IMR-90 (cell line): ENCODE data around the gene SLC2A6. TPM values are rescaled to one million over a fixed set of nuclear protein-coding genes. Genes with fewer than 3 reads are reported as not detected.

Source experiments
- ATAC-seq: fragments of 200-7000 bp; cut with Tn5 transposase; 2 replicates; pipeline ENCODE4 v1.9.1; 2020; ENCODE audit warnings: low read depth, mild to moderate bottlenecking, moderate library complexity
- BruUV-seq: library from RNA; stranded (reverse); fragments of 400-500 nt; replicated peaks from 2 replicates; lab custom pipeline; 2021; lab: Mats Ljungman, UMichigan
- CTCF ChIA-PET: fragments of 300-600 bp; formaldehyde crosslinking; extraction: SDS; loops from one replicate; lab custom pipeline; 2021; ENCODE audit warnings: antibody characterized with exemption; lab: Yijun Ruan, JAX
- POLR2A ChIA-PET: fragments of 300-600 bp; sonication (Branson Sonifier 250); formaldehyde crosslinking; loops from one replicate; lab custom pipeline; 2022; ENCODE audit warnings: antibody characterized with exemption; ENCODE audit not compliant: unreplicated experiment; lab: Charles Lee
- DNase-seq: peaks from one replicate; pipeline ENCODE4 v3.0.0; 2013
- H2AFZ ChIP-seq: replicated peaks from 2 replicates; pipeline ENCODE3; 2013; ENCODE audit warnings: low read length, mild to moderate bottlenecking; ENCODE audit not compliant: poor library complexity
- H2AK5ac ChIP-seq: 2 replicates; pipeline ENCODE4 v1.6.1; 2013; ENCODE audit warnings: low read depth, low read length, inconsistent platforms
- H2AK9ac ChIP-seq: replicated peaks from 2 replicates; pipeline ENCODE3; 2013; ENCODE audit warnings: mild to moderate bottlenecking, low read depth, low read length, moderate library complexity; ENCODE audit not compliant: poor library complexity
- H2BK120ac ChIP-seq: 2 replicates; pipeline ENCODE4 v1.6.1; 2013; ENCODE audit warnings: low read depth, low read length, inconsistent platforms
- H2BK15ac ChIP-seq: 3 replicates; pipeline ENCODE4 v1.6.1; 2013; ENCODE audit warnings: low read depth, low read length, inconsistent platforms
- H2BK20ac ChIP-seq: 2 replicates; pipeline ENCODE4 v1.6.1; 2013; ENCODE audit warnings: low read depth, mild to moderate bottlenecking, inconsistent platforms, low read length, moderate library complexity
- H2BK5ac ChIP-seq: 2 replicates; pipeline ENCODE4 v1.6.1; 2013; ENCODE audit warnings: mild to moderate bottlenecking, low read depth, low read length, inconsistent platforms; ENCODE audit not compliant: poor library complexity, severe bottlenecking
- H3K14ac ChIP-seq: replicated peaks from 2 replicates; pipeline ENCODE4 v1.6.1; 2013; ENCODE audit warnings: low read depth, low read length, inconsistent platforms
- H3K18ac ChIP-seq: 2 replicates; pipeline ENCODE4 v1.6.1; 2013; ENCODE audit warnings: low read depth, low read length, control low read depth
- H3K23ac ChIP-seq: 2 replicates; pipeline ENCODE4 v1.6.1; 2013; ENCODE audit warnings: low read depth, low read length, inconsistent platforms
- H3K27ac ChIP-seq: 2 replicates; pipeline ENCODE4 v1.5.1; 2013; ENCODE audit warnings: mild to moderate bottlenecking, control low read depth, low read length; ENCODE audit not compliant: insufficient read depth
- H3K27me3 ChIP-seq: 2 replicates; pipeline ENCODE4 v1.6.1; 2013; ENCODE audit warnings: low read length; ENCODE audit not compliant: control insufficient read depth, insufficient read depth
- H3K36me3 ChIP-seq: 2 replicates; pipeline ENCODE4 v1.6.1; 2013; ENCODE audit warnings: low read length, mixed read lengths; ENCODE audit not compliant: control insufficient read depth, insufficient read depth
- H3K4ac ChIP-seq: 2 replicates; pipeline ENCODE4 v1.6.1; 2013; ENCODE audit warnings: low read depth, low read length, inconsistent platforms
- H3K4me1 ChIP-seq: 2 replicates; pipeline ENCODE4 v1.6.1; 2013; ENCODE audit warnings: low read length, mixed read lengths; ENCODE audit not compliant: control insufficient read depth, insufficient read depth
- H3K4me2 ChIP-seq: 2 replicates; pipeline ENCODE4 v1.6.1; 2013; ENCODE audit warnings: low read depth, mild to moderate bottlenecking, control low read depth, low read length, moderate library complexity
- H3K4me3 ChIP-seq: 2 replicates; pipeline ENCODE4 v1.5.1; 2013; ENCODE audit warnings: low read depth, mild to moderate bottlenecking, control low read depth, low read length, moderate library complexity; ENCODE audit not compliant: insufficient read depth
- H3K56ac ChIP-seq: 2 replicates; pipeline ENCODE4 v1.6.1; 2013; ENCODE audit warnings: low read length, inconsistent platforms; ENCODE audit not compliant: insufficient read depth; ENCODE audit errors: extremely low read depth
- H3K79me1 ChIP-seq, 2 experiments: 2 replicates each; pipeline ENCODE4 v1.6.1; 2013; ENCODE audit warnings: low read length in 2 of 2, inconsistent platforms in 1 of 2, low read depth in 1 of 2
- H3K9ac ChIP-seq: 2 replicates; pipeline ENCODE4 v1.6.1; 2013; ENCODE audit warnings: low read depth, low read length, control low read depth
- H3K9me1 ChIP-seq: 2 replicates; pipeline ENCODE4 v1.6.1; 2013; ENCODE audit warnings: low read length, inconsistent platforms; ENCODE audit not compliant: insufficient read depth
- H3K9me3 ChIP-seq: 2 replicates; pipeline ENCODE4 v1.6.1; 2013; ENCODE audit warnings: low read length; ENCODE audit not compliant: control insufficient read depth, insufficient read depth
- H4K20me1 ChIP-seq: 2 replicates; pipeline ENCODE4 v1.6.1; 2013; ENCODE audit warnings: low read length, inconsistent platforms; ENCODE audit not compliant: insufficient read depth
- H4K5ac ChIP-seq: 2 replicates; pipeline ENCODE4 v1.6.1; 2013; ENCODE audit warnings: mild to moderate bottlenecking, low read depth, low read length, control low read depth
- H4K8ac ChIP-seq, 2 experiments: 2 replicates each; pipeline ENCODE4 v1.6.1; 2013; ENCODE audit warnings: low read depth in 2 of 2, low read length in 2 of 2, control low read depth in 1 of 2, inconsistent platforms in 1 of 2
- H4K91ac ChIP-seq: 2 replicates; pipeline ENCODE4 v1.6.1; 2013; ENCODE audit warnings: low read depth, low read length, inconsistent platforms; ENCODE audit not compliant: insufficient read depth
- BHLHE40 ChIP-seq: fragments of 150-350 bp; IDR thresholded peaks from 2 replicates; pipeline ENCODE4 v1.6.1; 2016; ENCODE audit warnings: mild to moderate bottlenecking, low read depth, low read length
- CEBPB ChIP-seq: IDR thresholded peaks from 2 replicates; pipeline ENCODE4 v1.6.1; 2012; ENCODE audit warnings: low read depth, low read length, improper control_type of control experiment
- CHD1 ChIP-seq: IDR thresholded peaks from 2 replicates; pipeline ENCODE4 v1.6.1; 2012; ENCODE audit warnings: low read depth, low read length, improper control_type of control experiment
- CTCF ChIP-seq: conservative IDR thresholded peaks from 2 replicates; pipeline ENCODE4 v1.5.1; 2012; ENCODE audit warnings: mild to moderate bottlenecking, low read depth, low read length, improper control_type of control experiment
- FOS ChIP-seq: fragments of 150-350 bp; IDR thresholded peaks from 2 replicates; pipeline ENCODE4 v1.6.1; 2016; ENCODE audit warnings: low read depth, low read length
- MAFK ChIP-seq: IDR thresholded peaks from 2 replicates; pipeline ENCODE4 v1.6.1; 2012; ENCODE audit warnings: low read depth, low read length, improper control_type of control experiment
- MAZ ChIP-seq: IDR thresholded peaks from 2 replicates; pipeline ENCODE4 v1.6.1; 2012; ENCODE audit warnings: low read depth, mild to moderate bottlenecking, low read length, improper control_type of control experiment, moderate library complexity, borderline replicate concordance
- NFE2L2 ChIP-seq: fragments of 150-350 bp; IDR thresholded peaks from 2 replicates; pipeline ENCODE4 v1.6.1; 2016; ENCODE audit warnings: low read depth, mild to moderate bottlenecking, low read length
- POLR2A ChIP-seq: IDR thresholded peaks from 2 replicates; pipeline ENCODE4 v1.6.1; 2012; ENCODE audit warnings: mild to moderate bottlenecking, low read depth, low read length
- RAD21 ChIP-seq: IDR thresholded peaks from 2 replicates; pipeline ENCODE4 v1.6.1; 2012; ENCODE audit warnings: low read length, improper control_type of control experiment
- RFX5 ChIP-seq: IDR thresholded peaks from 2 replicates; pipeline ENCODE4 v1.8.0; 2012; ENCODE audit warnings: low read depth, mild to moderate bottlenecking, low read length, moderate library complexity
- SMC3 ChIP-seq: fragments of 150-350 bp; IDR thresholded peaks from 2 replicates; pipeline ENCODE4 v1.6.1; 2016; ENCODE audit warnings: low read depth, mild to moderate bottlenecking, antibody characterized with exemption, low read length, moderate library complexity
- WGBS, 2 experiments: methylation state at CpG; one replicate each; pipeline versions ENCODE4 v1.1.5 to v1.1.7; 2013; ENCODE audit warnings: missing lambda C conversion rate in 2 of 2; ENCODE audit not compliant: insufficient read length in 1 of 2; ENCODE audit errors: extremely low coverage in 2 of 2; 5-methylcytosine and 5-hydroxymethylcytosine counted together
- dilution Hi-C: fragments of 300-500 bp; cut with HindIII; formaldehyde crosslinking; loops from one replicate; pipeline ENCODE4 v1.14.3; 2018; ENCODE audit warnings: low sequenced_read_pairs; ENCODE audit not compliant: unreplicated experiment
- in situ Hi-C: fragments of 300-500 bp; cut with MboI; formaldehyde crosslinking; loops from 3 replicates; pipeline ENCODE4 v1.14.3; 2019; ENCODE audit warnings: low sequenced_read_pairs, inconsistent platforms, mixed read lengths
- intact Hi-C: fragments of 100-400 bp; cut with micrococcal nuclease; formaldehyde crosslinking; loops from 2 replicates; pipeline ENCODE4 v1.10.0; 2022
- polyA plus RNA-seq, 3 experiments: library from polyadenylated mRNA; depleted of rRNA; stranded (reverse); fragments of >200 nt; gene quantifications; 2 replicates each; pipeline ENCODE4 v1.2.3, GENCODE V29; 2012; ENCODE audit warnings: low replicate concordance in 1 of 3
- total RNA-seq: library from RNA; depleted of rRNA; stranded (reverse); fragments of >200 nt; gene quantifications from 2 replicates; pipeline ENCODE4 v1.2.3, GENCODE V29; 2012
- TF ChIP-seq, protein P1 (sequence below): fragments of 150-350 bp; IDR thresholded peaks from 2 replicates; pipeline ENCODE4 v1.6.1; 2016; ENCODE audit warnings: low read depth, mild to moderate bottlenecking, low read length, moderate library complexity, borderline replicate concordance
- TF ChIP-seq, protein P2 (sequence below): fragments of 150-350 bp; IDR thresholded peaks from 2 replicates; pipeline ENCODE4 v1.6.1; 2017; ENCODE audit warnings: mild to moderate bottlenecking, antibody characterized with exemption, low read length, low read depth

SLC2A6 gene
- total and polyA plus RNA-seq, 2 of the 4 experiments (the other 2 are of a cell fraction), result 2.9 to 8.5 TPM

GRCh38 chr9:133485531-133486260, 6.8 kb upstream of the SLC2A6 start:
- H3K27ac ChIP-seq, result no peak overlapping the region
- H3K79me1 ChIP-seq, result no peaks in the 10 kb centered on the region
- no peak overlapping the region for H2BK5ac ChIP-seq
- no peak overlapping the region for H3K4me2 ChIP-seq
- no peak overlapping the region for H3K18ac ChIP-seq
- H3K9me3 ChIP-seq, result no peaks in the 10 kb centered on the region
- H2BK15ac ChIP-seq, result no peak overlapping the region
- no peak overlapping the region for H3K9ac ChIP-seq
- H3K4me3 ChIP-seq, result no peak overlapping the region
- no peak overlapping the region for H2BK120ac ChIP-seq
- intact Hi-C loops, result loop anchor here (1.0 to 2.0 kb wide), 3 partner anchors 79 to 463 kb away; partner anchors contain the start of genes SURF1 and SURF2
- H3K36me3 ChIP-seq, result no peaks in the 10 kb centered on the region
- ChIA-PET POLR2A (no interaction called here), CTCF (interaction anchor here (0.6 to 0.8 kb wide), 2 partner anchors 69 to 928 kb away, joined by 3 read pairs; no protein-coding TSS in a partner anchor)
- peaks cover 2% of the 10 kb centered on the region; the same call in 1 of the 2 replicates for H3K4me1 ChIP-seq
- no peak overlapping the region for H4K8ac ChIP-seq
- DNase-seq (no peak), ATAC-seq (peak; percentile 4; the same call in 1 of the 2 replicates)
- no peaks in the 10 kb centered on the region; the same call in 1 of the 2 replicates for H3K9me1 ChIP-seq
- no peak overlapping the region for H3K14ac ChIP-seq
- WGBS, 2 experiments, result 69% methylated on average over 8 of the region's 25 CpGs; no CpG with 5 or more reads in 1 of the 2 experiments
- peaks cover 7% of the 10 kb centered on the region; the same call in 1 of the 2 replicates for H3K27me3 ChIP-seq
- peak overlapping the region; percentile 66 for H2AFZ ChIP-seq
- 0 out of 2 replicates have a peak, but pooled peaks cover 5% of the 10 kb centered on the region for H4K20me1 ChIP-seq
- no peak overlapping the region for H4K5ac ChIP-seq
- H4K91ac ChIP-seq, result no peak overlapping the region
- H2AK9ac ChIP-seq, result no peak overlapping the region
- dilution Hi-C loops, result no loop called here
- no peak for TF ChIP-seq RAD21
- no peak for TF ChIP-seq BHLHE40
- TF ChIP-seq CEBPB, result no peak
- TF ChIP-seq, protein P1, sequence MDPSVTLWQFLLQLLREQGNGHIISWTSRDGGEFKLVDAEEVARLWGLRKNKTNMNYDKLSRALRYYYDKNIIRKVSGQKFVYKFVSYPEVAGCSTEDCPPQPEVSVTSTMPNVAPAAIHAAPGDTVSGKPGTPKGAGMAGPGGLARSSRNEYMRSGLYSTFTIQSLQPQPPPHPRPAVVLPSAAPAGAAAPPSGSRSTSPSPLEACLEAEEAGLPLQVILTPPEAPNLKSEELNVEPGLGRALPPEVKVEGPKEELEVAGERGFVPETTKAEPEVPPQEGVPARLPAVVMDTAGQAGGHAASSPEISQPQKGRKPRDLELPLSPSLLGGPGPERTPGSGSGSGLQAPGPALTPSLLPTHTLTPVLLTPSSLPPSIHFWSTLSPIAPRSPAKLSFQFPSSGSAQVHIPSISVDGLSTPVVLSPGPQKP, result no peak
- TF ChIP-seq CHD1, result no peak
- TF ChIP-seq, protein P2, sequence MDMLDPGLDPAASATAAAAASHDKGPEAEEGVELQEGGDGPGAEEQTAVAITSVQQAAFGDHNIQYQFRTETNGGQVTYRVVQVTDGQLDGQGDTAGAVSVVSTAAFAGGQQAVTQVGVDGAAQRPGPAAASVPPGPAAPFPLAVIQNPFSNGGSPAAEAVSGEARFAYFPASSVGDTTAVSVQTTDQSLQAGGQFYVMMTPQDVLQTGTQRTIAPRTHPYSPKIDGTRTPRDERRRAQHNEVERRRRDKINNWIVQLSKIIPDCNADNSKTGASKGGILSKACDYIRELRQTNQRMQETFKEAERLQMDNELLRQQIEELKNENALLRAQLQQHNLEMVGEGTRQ, result no peak
- TF ChIP-seq FOS, result no peak
- TF ChIP-seq CTCF, result no peak
- no peak for TF ChIP-seq SMC3
- no peak for TF ChIP-seq POLR2A
- TF ChIP-seq RFX5, result no peak
- no peak for TF ChIP-seq MAZ
- no peak for TF ChIP-seq NFE2L2
- TF ChIP-seq MAFK, result no peak
- no peak overlapping the region for H2BK20ac ChIP-seq
- H3K4ac ChIP-seq, result no peak overlapping the region
- H3K56ac ChIP-seq, result no peak overlapping the region
- H3K23ac ChIP-seq, result no peak overlapping the region
- no TSS peak for BruUV-seq
- in situ Hi-C loops, result loop anchor here (10.0 to 25.0 kb wide), 2 partner anchors 81 to 448 kb away; partner anchors contain the start of gene GTF3C5
- no peak overlapping the region for H2AK5ac ChIP-seq
